Adipocyte (in vitro differentiated cells): ENCODE data around the gene MYL1.

ENCODE experiments used
- DNase-seq: peaks from one replicate; pipeline ENCODE4 v3.0.0-alpha.2; 2015; ENCODE audit warnings: low read depth
- H3K27me3 ChIP-seq: replicated peaks from 2 replicates; pipeline ENCODE4 v1.7.0; 2013; ENCODE audit warnings: mild to moderate bottlenecking, low read length, moderate library complexity; ENCODE audit not compliant: control insufficient read depth, insufficient read depth
- H3K36me3 ChIP-seq: 2 replicates; pipeline ENCODE4 v1.7.0; 2013; ENCODE audit warnings: low read length, mild to moderate bottlenecking, moderate library complexity; ENCODE audit not compliant: control insufficient read depth, insufficient read depth, severe bottlenecking
- H3K4me1 ChIP-seq: 2 replicates; pipeline ENCODE4 v1.7.0; 2013; ENCODE audit warnings: mild to moderate bottlenecking, low read length, moderate library complexity; ENCODE audit not compliant: control insufficient read depth, insufficient read depth
- H3K4me3 ChIP-seq: 2 replicates; pipeline ENCODE4 v1.7.0; 2013; ENCODE audit warnings: mild to moderate bottlenecking, low read length, moderate library complexity
- H3K9ac ChIP-seq: 2 replicates; pipeline ENCODE4 v1.7.0; 2013; ENCODE audit warnings: mild to moderate bottlenecking, low read length, moderate library complexity
- H3K9me3 ChIP-seq: 2 replicates; pipeline ENCODE4 v1.7.0; 2013; ENCODE audit warnings: mild to moderate bottlenecking, low read length, moderate library complexity; ENCODE audit not compliant: control insufficient read depth

Gene MYL1

GRCh38 chr2:210315015-210315788, at the start of gene MYL1:
MYL1 (minus strand) TSS chr2:210315174; CDS start chr2:210315042, 132 bp downstream.
- Histone ChIP-seq H3K4me3 (no peak within 1 kb of the TSS), H3K9ac (no peak within 1 kb of the TSS), H3K27me3 (no peaks in the 10 kb centered on the region), H3K36me3 (no peaks in the 10 kb centered on the region), H3K9me3 (no peaks in the 10 kb centered on the region), H3K4me1 (no peaks in the 10 kb centered on the region)
- no peak for DNase-seq

GRCh38 chr2:210363876-210364275, 48.9 kb upstream of the MYL1 start:
- no peak overlapping the region for H3K4me3 ChIP-seq
- no peaks in the 10 kb centered on the region for H3K4me1 ChIP-seq
- no peaks in the 10 kb centered on the region for H3K9me3 ChIP-seq
- H3K36me3 ChIP-seq, result no peaks in the 10 kb centered on the region
- H3K9ac ChIP-seq, result no peak overlapping the region
- H3K27me3 ChIP-seq, result no peaks in the 10 kb centered on the region
- no peak for DNase-seq

GRCh38 chr2:210363261-210363660, 48.3 kb upstream of the MYL1 start:
- H3K9me3 ChIP-seq, result no peaks in the 10 kb centered on the region
- H3K27me3 ChIP-seq, result no peaks in the 10 kb centered on the region
- H3K9ac ChIP-seq, result no peak overlapping the region
- no peaks in the 10 kb centered on the region for H3K36me3 ChIP-seq
- no peak for DNase-seq
- no peak overlapping the region for H3K4me3 ChIP-seq
- H3K4me1 ChIP-seq, result no peaks in the 10 kb centered on the region

- DNase-seq, result no peak
- H3K4me3 ChIP-seq, result no peak overlapping the region
- H3K4me1 ChIP-seq, result no peaks in the 10 kb centered on the region
- H3K36me3 ChIP-seq, result no peaks in the 10 kb centered on the region
- H3K27me3 ChIP-seq, result no peaks in the 10 kb centered on the region
- H3K9ac ChIP-seq, result no peak overlapping the region
- no peaks in the 10 kb centered on the region for H3K9me3 ChIP-seq
Observed at GRCh38 chr2:210360412-210360811, 45.4 kb upstream of the MYL1 start.

GRCh38 chr2:210356944-210357343, 42.0 kb upstream of the MYL1 start:
- no peak overlapping the region for H3K4me3 ChIP-seq
- no peak overlapping the region for H3K9ac ChIP-seq
- H3K36me3 ChIP-seq, result no peaks in the 10 kb centered on the region
- H3K4me1 ChIP-seq, result no peaks in the 10 kb centered on the region
- H3K9me3 ChIP-seq, result no peaks in the 10 kb centered on the region
- H3K27me3 ChIP-seq, result no peaks in the 10 kb centered on the region
- DNase-seq, result no peak

- H3K9me3 ChIP-seq, result peaks cover under 1% of the 10 kb centered on the region
- no peaks in the 10 kb centered on the region for H3K27me3 ChIP-seq
- H3K9ac ChIP-seq, result no peak overlapping the region
- H3K4me3 ChIP-seq, result no peak overlapping the region
- no peak for DNase-seq
- no peaks in the 10 kb centered on the region for H3K36me3 ChIP-seq
- no peaks in the 10 kb centered on the region for H3K4me1 ChIP-seq
Observed at GRCh38 chr2:210337159-210337558, 22.2 kb upstream of the MYL1 start.

GRCh38 chr2:210324906-210325305, 9.9 kb upstream of the MYL1 start:
- Histone ChIP-seq H3K9me3 (no peaks in the 10 kb centered on the region), H3K36me3 (no peaks in the 10 kb centered on the region), H3K4me1 (no peaks in the 10 kb centered on the region), H3K27me3 (no peaks in the 10 kb centered on the region), H3K4me3 (no peak overlapping the region), H3K9ac (no peak overlapping the region)
- no peak for DNase-seq

GRCh38 chr2:210324458-210324857, 9.5 kb upstream of the MYL1 start:
- no peak for DNase-seq
- no peaks in the 10 kb centered on the region for H3K4me1 ChIP-seq
- no peak overlapping the region for H3K4me3 ChIP-seq
- no peak overlapping the region for H3K9ac ChIP-seq
- H3K27me3 ChIP-seq, result no peaks in the 10 kb centered on the region
- H3K9me3 ChIP-seq, result no peaks in the 10 kb centered on the region
- H3K36me3 ChIP-seq, result no peaks in the 10 kb centered on the region

- Histone ChIP-seq H3K4me3 (no peak overlapping the region), H3K36me3 (no peaks in the 10 kb centered on the region), H3K9me3 (no peaks in the 10 kb centered on the region), H3K4me1 (no peaks in the 10 kb centered on the region), H3K27me3 (no peaks in the 10 kb centered on the region), H3K9ac (no peak overlapping the region)
- DNase-seq, result no peak
Observed at GRCh38 chr2:210323003-210323402, 8.0 kb upstream of the MYL1 start.

- Histone ChIP-seq H3K9me3 (no peaks in the 10 kb centered on the region), H3K9ac (no peak overlapping the region), H3K4me3 (no peak overlapping the region), H3K27me3 (no peaks in the 10 kb centered on the region), H3K36me3 (no peaks in the 10 kb centered on the region), H3K4me1 (no peaks in the 10 kb centered on the region)
- no peak for DNase-seq
Observed at GRCh38 chr2:210318891-210319290, 3.9 kb upstream of the MYL1 start.

GRCh38 chr2:210318486-210318885, 3.5 kb upstream of the MYL1 start:
- H3K36me3 ChIP-seq, result no peaks in the 10 kb centered on the region
- H3K4me1 ChIP-seq, result no peaks in the 10 kb centered on the region
- H3K4me3 ChIP-seq, result no peak overlapping the region
- no peaks in the 10 kb centered on the region for H3K27me3 ChIP-seq
- no peaks in the 10 kb centered on the region for H3K9me3 ChIP-seq
- H3K9ac ChIP-seq, result no peak overlapping the region
- no peak for DNase-seq

GRCh38 chr2:210310550-210310949, 4.4 kb downstream of the MYL1 start:
- Histone ChIP-seq H3K4me1 (no peaks in the 10 kb centered on the region), H3K36me3 (no peaks in the 10 kb centered on the region), H3K4me3 (no peak overlapping the region), H3K9me3 (no peaks in the 10 kb centered on the region), H3K9ac (no peak overlapping the region), H3K27me3 (no peaks in the 10 kb centered on the region)
- no peak for DNase-seq
